Stimulated activated CD8-positive, alpha-beta memory T cell treated with anti-CD3 and anti-CD28 coated beads, Interleukin-2, amount 100 ng/mL, for 1 hour (primary cell): ENCODE results near the gene ST7.
"Not testable (repeated sequence)": the region's sequence is repeated elsewhere in the genome, so short reads cannot be mapped to it uniquely, and the experiment has no call there.

Experiments
- DNase-seq, 2 donors: peaks; one replicate each; pipeline ENCODE4 v3.0.0-alpha.2; 2020; ENCODE audit warnings: low read depth in 2 of 2

Gene ST7

DNA sequence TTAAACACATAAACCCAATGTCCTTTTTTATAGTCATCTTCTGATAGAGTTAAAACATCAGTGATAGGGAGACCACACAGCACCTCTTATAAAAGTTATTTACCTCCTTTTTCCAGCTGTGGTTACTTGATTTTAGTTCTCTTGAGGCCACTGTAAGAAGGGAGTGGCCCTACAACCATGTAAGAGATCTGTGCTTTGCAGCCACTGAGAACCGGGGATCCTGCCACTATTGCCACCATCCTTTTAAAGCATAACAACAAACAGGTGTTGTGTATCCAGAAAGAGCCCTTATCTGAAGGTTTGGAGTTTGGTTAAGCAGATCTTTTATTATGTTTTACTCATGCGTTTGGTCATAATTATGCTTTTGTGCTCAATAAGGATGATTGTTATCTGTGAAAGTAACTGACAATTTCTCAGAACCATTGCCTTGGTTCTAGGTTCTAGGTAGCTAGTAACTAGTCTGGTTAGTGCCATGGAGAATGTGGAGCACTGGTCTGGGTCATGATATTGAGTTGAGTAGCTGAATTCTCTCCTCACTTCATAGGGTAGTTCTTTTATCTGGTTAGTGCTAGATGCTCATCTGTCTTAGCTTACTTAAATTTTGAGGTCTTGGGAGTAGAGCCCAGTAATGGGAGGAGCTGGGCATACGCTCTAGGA lies 56.5 kb downstream of the ST7 start:
- no peak for DNase-seq

DNA sequence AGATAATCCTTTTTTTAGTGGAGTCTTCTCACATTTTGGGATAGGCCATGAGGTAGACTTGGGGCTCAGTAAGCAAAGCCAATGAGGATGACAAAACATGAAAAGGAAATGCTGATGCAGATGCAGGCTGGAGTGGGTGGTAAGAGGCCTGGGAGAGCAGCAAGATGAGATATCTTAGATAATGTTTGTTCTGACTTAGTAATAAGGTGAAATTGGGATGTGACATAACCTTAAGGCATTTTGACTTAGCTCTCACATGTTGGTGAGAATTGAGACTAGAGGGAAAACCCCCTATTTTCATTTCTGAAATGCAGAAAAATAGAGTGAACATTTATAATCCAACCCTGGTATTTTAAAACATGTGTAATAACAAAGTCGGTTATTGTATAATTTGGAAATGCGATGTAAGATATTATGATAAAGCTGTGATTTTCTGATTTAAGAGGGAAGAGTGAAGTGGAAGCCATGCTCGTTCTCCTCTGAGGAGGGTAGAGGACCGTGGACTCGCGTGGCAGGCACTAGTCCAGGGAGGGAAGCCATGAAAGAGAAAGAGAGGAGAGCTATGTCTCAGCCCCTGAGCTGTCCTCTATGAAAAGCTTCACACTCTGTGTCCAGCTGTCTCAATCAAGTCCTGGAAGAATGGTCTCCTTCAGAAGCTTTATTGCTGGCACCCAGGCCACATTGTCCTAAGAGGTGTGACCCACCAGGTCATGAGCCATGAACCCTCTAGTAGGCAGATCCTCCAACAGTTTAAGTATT lies 57.3 kb downstream of the ST7 start:
- no peak for DNase-seq

DNA sequence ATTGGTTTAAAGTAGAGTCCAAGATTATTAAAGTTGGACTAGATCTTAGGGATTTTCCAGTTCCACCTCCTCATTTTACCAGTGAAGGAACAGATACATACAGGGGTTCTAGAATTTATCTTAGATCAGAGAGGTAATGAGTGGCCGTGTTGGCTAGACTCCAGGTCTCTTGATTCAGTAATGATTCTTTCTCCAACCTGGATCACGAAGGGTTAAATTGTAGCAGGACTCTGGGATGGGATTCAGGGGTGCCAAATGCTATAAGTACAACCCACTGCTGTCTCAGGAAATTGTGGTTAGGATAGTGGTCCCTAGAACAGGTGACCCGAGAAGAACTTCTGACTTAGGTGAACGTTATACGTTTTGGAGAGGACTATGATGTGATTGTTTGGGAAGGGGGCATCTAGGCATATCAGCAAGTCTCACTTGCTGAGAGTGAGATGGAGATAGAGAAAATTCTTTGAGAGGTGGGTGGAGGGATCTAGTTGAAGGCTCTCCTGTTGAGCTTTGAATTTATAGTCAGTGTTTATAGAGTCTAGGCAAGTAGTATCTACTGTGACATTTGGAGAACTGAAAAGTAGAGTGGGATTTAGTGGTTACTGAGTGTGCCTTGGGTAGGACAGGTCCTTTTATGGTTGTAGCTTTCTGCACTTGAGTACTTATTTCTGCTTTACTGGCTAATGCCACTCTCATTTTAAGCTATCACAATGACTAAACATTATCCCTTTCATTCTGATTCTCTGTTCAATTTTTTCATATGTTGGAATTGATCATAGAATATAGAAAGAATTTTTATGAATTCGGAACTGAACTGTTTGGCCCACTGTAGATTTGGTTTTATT lies 58.3 kb downstream of the ST7 start:
- no peak for DNase-seq

DNA sequence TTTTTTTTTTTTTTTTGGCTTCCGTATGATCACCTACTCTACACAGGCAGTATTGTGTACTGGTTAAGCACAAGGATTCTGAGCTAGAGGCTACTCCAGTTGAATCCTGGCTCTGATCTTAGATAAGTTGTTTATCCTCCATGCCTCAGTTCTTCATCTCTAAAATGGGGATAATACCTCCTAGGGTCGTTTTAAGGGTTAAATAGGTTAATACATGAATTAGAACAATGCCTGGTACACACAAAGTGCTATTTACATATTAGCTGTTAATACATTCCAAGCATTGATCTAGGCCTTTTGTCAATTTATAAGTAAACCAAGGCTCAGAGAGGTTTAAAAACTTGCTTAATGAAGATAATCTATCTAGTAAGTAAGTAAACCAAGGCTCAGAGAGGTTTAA lies 59.0 kb downstream of the ST7 start:
- no peak for DNase-seq

DNA sequence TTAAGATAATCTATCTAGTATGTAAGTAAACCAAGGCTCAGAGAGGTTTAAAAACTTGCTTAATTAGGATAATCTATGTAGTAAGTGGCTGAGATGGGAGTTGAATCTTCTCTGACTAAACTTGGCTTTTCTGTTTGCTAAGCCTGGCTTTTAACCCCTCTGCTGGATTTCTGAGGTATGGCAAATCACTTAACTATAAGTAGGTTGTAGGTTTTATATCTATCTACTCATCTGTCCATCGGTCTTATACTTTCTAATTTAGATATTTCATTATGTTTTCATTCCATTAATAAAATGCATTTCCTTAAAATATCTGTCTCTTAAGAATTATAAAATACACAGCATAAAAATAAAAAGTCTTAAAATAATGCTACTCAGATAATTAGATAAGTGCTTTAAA lies 59.4 kb downstream of the ST7 start:
- no peak for DNase-seq

DNA sequence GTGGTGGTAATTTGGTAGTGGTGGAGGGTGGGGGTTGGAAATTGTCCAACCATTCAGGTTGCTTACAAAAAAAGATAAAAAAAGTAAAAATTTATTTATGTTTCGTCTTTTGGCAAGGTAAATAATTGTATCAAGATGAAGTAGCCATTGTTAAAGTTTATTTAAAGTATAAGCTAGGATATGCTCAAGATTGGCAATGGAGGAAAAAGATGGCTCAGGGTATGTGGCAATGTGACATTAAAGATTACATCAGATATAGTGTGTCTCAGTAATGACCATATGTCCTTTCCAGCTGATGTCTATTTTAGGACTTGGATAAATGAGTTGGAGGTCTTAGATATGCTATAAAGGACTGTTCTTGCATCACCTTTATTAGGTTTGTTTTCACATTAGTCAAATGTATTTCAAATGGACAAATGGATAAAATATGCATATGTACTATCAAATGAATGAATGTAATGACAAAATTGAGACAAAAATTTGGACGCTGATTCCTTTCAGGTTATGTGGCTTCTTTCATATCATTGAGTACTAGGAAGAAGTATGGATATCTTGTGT lies 60.9 kb downstream of the ST7 start:
- DNase-seq, result no peak

DNA sequence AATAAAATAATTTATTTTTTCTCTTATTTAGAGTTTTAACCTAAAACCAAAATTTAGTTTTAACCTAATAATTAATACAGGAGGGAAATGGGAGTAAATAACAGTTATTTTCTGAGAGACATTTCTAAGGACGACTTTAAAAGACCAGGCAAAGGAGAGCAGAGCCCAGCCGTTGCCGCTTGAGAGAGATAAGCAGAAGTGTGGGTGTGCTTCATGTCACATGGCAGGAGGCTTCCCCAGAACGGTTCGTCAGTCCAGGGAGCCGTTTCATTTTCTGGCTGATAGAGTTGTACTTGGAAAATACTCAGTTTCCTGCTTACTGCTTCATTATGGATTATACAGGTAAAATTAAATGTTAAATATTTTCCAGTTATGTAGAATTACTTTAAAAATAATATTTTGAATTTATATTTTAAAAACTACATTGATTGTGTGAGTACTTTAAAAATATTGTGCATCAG lies 61.4 kb downstream of the ST7 start:
- no peak for DNase-seq

DNA sequence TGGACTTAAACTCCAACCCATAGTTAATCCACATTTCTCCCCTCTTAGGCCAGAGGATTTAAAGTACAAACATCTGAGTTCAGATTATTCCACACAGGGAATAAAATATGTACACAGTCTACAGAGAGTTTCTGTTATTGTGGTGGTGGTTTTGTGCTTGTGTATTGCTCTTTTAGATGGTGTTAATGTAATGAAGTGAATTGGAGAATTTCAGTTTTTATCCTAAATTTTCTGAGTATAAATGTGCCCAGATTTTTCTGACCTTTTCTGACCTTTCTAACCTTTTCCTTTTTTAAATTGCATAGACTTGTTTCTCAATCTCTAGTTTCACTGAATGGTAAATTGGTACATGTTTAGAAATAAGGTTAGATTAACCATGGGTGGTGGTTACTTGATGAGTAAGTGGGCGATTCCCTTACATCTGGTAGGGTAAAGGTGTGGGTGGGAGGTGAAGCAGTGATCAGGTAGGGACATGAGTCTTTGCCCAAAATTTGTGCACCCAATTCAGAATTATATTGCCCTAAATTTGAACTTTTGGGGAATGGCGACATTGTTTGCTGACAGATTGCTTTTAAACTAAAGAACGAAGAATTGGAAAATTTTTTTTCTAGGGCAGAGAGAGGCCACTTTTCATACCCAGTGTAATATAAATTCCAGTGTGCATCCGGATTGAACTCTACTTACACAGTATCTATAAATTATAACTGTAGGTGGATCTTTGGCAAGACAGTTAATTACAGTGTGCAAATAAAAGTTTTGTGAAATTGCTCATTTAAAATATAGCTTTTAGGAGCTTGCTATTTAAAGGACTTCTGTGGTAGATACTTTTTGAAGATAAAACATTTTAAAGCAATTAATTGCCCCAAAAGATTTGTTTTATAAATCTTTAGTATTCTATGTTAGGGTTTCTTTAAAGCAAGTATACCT lies 62.2 kb downstream of the ST7 start:
- DNase-seq, result no peak

DNA sequence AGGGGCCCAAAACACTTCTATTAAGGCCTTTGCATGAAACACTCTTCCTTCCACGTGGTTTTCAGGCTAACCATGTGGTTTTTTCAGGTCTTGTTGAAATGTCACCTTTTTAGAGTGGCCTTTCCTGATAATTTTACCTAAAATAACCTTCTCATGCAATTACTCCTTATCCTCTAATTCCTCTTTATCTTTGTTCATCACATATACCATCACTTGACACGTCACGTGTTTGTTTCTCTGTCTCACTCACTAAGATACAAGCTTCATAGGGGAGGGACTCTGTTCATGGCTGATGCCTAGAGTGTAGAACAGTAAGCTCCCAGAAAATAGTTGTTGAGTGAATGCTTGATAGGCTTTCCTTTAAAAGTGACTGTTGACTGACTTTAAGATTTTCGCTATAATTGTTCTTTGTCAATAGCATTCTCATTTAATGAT lies 63.7 kb downstream of the ST7 start:
- DNase-seq, result no peak

DNA sequence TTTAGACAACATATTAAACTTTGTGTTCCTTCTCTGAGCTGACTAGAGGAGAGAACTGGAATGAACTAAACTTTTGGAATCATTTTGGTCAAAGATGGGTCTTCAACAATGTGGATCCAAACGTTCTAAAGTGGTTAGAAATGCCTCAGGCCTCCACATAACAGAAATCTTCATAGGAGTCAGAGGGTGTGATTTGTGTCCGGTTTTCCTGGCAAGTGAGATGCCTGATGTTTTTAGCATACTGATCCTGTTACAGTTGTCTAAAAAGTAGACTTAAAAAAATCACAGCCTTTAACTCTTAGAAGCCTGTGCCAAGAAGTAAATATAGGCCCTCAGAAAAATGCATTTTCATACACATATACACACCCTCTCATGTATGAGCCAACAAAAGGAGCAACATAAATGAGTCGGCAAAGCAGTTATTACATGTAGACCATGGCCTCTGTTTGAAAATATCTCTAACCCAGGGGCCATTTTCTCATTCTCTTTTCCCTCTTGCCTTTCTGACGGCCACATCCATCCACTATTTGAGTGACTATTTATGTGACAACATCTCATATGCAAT lies 64.5 kb downstream of the ST7 start:
- DNase-seq, result no peak

DNA sequence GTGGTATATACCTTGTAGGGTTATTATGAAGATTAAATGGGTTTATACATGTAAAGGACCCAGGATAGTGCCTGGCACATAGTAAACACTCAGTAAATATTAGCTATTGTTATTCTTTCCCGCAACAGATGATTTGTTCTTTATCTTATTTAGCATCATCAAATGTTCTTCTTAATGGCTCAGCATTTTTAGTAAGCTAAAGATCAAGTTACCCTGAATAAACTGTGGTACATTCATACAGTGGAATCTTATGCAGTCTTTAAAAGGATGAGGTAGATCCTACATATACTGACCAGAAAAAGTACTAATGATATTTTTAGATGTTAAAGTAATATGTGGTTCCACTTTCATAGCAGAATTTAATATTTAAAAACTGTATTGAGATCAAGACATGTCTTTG lies 65.4 kb downstream of the ST7 start:
- no peak for DNase-seq

DNA sequence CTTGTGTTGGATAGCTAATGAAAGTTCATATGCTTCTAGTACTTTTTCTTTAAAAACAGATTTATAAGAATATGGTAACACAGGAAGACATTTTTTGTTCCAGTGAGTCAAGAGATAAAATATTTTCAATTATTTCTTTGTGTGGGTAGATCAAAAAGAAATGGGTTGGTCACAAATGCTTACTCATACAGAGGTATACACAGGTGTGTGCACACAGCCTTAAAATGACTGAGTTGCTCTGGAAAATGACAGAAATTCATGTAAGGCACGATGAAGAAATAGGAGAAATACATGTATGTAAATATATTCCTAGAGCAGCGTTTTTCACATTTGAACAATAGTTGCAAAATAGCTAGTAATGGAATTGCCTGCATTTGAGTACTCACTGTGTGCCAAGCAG lies 66.0 kb downstream of the ST7 start:
- no peak for DNase-seq

DNA sequence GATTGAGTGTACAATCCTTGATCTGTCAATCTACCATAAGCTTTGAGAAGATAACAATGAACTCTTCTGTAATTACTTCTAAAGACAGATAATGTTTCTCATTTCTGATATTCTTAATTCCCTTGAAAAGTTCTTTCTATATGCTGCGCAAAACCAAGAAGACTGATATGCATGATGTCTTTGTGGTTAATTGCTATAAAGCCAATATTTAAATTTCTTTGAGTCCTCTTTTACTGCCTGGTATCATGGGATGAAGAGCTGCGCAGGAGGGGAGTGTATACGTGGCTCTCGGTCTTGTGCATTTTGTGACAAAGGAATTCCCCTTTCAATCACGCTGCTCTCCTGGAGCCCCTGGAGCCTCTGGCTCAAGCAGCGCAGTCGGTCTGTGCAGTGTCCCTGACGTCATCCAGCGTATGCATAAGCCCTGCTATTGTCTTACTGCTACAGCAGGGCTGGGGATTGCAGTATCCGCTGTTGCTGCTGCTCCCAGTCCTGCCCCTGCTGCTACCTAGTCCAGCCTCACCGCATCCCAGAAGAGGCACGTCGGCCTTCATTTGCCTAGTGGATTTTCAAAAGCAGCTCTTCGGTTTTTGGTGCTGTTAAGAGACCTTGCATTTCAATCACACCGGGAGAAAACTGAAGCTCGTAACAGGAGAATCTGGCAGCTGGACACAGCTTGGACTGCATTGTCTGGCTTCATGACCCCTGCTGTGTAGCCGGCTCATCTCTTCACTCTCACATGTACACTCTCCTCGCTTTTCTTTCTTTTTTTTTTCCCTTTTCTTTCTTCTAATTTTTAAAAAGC lies 66.7 kb downstream of the ST7 start:
- DNase-seq, result no peak

DNA sequence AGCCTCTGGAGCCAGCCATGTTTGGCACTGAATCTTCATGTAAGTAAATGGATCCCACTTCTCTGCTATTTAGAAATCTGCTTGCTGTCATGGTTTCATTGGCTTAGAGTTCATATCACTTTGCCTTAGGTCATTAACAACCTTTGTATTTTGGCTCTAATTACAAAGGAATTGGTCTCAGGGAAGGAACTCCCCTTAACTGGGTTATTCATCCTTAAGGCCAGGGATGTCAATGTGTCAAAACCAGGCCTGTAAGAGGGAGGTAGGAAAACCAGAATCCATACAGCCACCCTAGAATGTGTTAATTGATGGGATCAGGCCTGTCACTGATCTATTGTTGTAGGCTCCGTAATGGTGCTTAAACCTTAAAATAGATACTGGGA lies 67.3 kb downstream of the ST7 start:
- no peak for DNase-seq

DNA sequence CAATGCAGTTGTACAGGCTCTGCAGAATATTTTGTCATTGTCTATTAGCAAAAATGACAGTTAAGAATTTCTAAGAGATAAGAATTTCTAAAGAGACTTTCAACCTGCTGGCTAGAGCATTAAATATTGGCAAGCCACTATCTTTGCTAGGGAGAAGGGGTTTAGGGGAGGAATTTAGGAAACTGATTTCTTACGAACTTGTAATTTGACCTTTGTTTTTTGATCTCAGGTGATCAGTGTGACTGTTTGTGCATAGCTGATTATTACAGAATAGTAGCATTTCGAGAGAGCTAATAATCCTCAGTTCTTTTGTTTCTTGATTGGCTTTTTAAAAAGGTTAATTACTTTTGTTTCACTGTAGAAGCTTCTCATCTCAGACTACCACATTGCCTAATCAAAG lies 68.1 kb downstream of the ST7 start:
- DNase-seq, result no peak

DNA sequence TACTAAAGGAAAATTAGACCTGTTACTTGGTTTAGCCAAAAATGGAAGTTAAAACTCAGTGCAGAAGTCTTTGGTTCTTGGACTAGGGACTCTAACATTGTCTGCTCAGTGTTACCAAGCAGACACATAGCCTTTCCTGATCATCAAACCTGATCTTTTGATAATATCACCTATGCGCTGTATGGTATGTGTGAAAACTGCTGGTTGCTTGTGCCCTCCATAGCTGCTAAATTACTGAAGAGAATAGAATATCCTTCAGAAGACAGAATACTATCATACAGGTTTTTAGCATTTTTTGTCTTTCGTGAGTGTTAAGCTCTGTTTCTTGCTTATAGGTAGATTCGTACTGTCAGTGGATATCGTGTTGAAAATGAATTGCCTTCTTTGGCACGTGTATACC lies 68.7 kb downstream of the ST7 start:
- DNase-seq, result no peak

DNA sequence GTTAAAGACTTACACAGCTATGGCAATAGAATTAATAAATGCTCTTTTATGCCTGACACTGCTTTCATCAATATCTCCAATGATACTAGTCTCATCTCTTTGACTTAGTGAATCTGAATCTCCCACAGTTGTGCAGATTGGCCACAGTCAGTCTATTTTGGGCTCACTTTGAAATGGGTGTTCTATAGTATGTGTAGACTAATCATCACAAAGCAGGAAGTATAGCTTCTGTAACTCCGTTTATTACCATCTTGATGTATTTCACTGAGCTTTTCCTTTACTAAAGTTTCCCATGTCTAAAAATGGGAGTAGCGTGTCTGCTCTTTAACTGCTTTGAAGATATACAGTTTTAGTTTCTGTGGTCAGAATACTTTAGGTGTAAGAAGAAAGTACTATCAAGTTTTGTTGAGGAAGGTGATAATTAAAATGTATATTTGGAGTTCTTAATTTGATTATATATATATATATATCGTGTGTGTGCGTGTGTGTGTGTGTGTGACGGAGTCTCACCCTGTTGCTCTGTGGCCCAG lies 70.1 kb downstream of the ST7 start:
- DNase-seq, result no peak

DNA sequence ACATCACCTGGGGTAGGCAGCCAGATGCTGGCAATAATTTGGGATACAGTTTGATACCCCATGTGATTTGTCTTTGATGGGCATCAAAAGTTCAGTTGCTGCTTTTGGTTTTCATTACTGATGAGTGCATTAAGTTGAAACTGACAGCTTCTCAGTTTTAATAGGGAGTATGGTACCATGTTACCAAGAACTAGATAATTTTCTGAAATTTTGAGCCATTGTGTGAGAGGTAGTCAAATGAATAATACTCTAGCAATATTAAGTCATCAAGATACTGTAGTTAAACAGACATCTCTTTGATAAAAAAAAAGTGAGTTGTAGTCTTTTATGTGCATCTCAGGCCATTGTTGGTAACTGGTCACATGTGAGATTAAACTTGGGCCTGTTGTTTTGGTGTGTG lies 71.5 kb downstream of the ST7 start:
- no peak for DNase-seq

DNA sequence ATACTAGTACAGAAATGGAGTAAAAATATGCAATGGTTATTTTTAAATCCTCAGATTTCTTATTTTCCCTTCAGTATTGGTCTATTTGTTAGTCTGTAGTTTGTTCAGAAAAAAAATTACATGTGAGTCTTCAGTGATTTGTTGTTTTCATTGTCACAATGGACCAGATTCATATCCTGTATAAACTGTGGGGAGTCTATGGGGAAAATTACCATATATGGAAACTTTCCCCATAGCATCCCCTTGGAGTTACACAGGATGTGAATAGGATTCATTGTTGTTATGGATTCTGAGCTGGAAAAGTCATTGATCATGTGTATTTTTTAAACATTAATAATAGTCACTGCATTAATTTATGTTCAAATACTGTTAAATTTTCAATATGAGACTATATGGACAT lies 72.6 kb downstream of the ST7 start:
- no peak for DNase-seq

DNA sequence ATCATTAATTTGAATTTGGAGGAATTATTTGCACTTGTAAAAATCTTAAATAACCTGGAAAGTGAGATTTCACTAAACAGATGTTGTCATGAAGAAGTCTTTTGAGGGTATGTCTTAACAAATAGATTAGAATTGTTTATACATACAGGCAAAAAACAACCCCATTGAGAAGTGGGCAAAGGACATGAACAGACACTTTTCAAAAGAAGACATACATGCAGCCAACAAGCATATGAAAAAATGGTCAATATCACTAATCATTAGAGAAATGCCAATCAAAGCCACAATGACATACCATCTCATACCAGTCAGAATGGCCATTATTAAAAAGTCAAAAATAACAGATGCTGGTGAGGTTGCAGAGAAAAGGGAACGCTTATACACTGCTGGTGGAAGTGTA lies 77.0 kb downstream of the ST7 start:
- not testable (repeated sequence) for DNase-seq
